GM18907 (cell line): ENCODE results near the gene SMPDL3A.
A peak's percentile ranks its signal among the peaks of the same experiment; 100 is the strongest.

Experiments used
- ATAC-seq: cut with Tn5 transposase; IDR thresholded peaks from one replicate; pipeline ENCODE4 v1.9.1; 2021; ENCODE audit warnings: mild to moderate bottlenecking, moderate library complexity; ENCODE audit not compliant: unreplicated experiment

SMPDL3A gene

DNA sequence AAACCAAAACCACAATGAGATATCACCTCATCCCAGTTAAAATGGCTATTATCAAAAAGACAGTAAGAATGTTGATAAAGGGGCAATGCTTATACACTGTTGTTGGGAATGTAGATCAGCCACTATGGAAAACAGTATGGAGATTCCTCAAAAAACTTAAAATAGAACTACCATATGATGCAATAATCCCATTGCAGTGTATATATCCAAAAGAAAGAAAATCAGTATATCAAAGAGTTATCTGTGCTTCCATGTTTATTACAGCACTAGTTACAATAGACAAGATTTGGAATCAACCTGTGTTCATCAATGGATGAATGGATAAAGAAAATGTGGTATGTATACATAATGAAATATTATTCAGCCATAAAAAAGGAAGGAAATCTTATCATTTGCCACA, 13.1 kb upstream of the SMPDL3A start:
- no peak for ATAC-seq

GRCh38 chr6:122778302-122778701, 10.8 kb upstream of the SMPDL3A start:
- no peak for ATAC-seq

GRCh38 chr6:122778985-122779661, 9.9 kb upstream of the SMPDL3A start:
- ATAC-seq, result no peak

- ATAC-seq, result no peak
Measured at GRCh38 chr6:122779667-122780066, 9.4 kb upstream of the SMPDL3A start, which contains the start of gene FABP7. Gene FABP7, plus strand, starts transcription at chr6:122779716. Its CDS starts 79 bp downstream, at chr6:122779795.

- ATAC-seq, result no peak
Measured at GRCh38 chr6:122780114-122780513, 8.9 kb upstream of the SMPDL3A start.

DNA sequence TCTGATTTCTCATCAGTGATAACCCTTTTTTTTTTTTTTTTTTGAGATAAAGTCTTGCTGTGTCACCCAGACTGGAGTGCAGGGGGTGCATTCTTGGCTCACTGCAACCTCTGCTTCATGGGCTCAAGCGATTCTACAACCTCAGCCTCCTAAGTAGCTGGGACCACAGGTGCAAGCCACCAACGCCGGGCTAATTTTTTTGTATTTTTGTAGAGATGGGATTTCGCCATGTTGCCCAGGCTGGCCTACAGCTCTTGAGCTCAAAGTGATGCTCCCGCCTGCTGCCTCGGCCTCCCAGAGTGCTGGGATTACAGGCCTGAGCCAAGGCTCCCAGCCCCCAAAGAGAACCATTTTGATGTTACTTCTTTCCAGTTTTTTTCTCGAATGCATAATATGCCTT, 7.3 kb upstream of the SMPDL3A start:
- ATAC-seq, result no peak

DNA sequence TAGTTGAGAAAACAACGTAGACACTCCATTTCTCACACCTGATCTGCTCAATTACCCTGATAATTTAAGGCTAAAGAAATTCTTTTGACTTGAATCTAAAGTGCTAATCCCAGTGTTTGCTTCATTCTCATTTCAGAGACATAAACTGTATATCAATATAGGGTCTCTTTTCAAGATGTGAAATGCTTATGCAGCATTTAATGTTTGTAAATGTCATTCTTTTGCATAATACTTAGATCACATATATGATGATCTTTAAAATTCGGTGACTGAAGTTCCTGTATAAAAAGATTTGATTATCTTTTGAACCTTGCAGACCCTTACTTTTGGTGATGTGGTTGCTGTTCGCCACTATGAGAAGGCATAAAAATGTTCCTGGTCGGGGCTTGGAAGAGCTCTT, 5.7 kb upstream of the SMPDL3A start:
- ATAC-seq, result no peak

GRCh38 chr6:122785891-122786290, 3.2 kb upstream of the SMPDL3A start:
- no peak for ATAC-seq

GRCh38 chr6:122787721-122788120, 1.3 kb upstream of the SMPDL3A start:
- ATAC-seq, result no peak

DNA sequence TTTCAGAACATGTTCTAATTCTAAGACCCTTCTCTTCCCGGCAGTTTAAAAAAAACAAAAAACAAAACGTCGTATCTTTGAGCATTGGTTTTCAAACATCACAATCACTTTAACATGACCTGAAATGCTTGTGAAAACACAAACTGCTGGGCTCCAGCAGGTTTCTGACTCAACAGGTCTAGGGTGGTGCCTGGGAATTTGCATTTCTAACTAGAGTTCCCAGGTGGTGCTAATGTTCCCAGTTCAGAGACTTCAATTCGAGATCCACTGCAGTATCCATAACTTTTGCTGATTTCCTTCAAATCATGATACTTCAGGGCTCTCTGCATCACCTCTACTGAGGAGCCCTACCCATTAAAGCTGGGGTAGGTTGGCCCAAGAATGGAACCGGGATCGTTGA, 850 bp upstream of the SMPDL3A start:
- ATAC-seq, result no peak

DNA sequence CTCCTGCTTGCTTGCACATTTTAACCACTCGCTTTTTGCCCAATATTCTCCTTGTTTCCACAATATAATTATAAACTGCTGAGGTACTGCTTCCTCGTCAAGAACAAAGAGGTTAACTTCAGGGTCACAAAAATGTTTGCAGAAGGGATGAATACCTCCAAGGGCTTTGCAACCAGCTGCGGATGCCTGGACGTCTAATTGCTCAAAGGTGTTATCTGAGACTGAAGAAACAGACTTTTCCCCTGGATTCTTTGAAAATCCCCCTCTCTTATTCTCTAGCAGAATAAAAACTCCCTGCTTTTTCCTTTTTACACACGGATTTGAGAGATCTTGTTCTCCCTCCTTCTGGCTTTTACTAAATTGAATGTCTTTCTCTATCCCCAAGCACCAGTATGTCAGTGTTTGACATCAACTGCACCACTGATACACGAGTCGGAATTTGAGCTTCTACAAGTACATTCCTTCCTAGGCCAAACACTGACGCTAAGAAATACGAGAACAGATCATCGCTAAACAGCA, 336 bp upstream of the SMPDL3A start:
- ATAC-seq, result no peak

DNA sequence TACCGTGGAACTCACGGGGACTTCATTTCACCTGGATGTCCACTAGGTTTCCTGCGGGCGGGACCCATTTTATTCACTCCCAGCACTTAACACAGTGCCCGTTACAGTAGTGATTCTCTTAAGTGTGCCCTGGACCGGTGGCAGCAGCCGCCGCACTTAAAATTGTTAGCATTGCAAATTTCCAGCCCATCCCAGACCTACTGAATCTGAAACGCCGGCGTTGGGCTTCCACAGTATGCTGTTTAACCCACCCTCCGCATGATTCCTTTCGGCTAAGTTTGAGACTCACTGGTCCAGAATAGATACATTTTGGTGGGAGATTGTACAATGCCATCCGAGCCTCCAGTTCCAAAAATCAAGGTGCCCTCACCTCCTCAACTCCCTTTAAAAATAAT, 967 bp downstream of the SMPDL3A start:
- no peak for ATAC-seq

DNA sequence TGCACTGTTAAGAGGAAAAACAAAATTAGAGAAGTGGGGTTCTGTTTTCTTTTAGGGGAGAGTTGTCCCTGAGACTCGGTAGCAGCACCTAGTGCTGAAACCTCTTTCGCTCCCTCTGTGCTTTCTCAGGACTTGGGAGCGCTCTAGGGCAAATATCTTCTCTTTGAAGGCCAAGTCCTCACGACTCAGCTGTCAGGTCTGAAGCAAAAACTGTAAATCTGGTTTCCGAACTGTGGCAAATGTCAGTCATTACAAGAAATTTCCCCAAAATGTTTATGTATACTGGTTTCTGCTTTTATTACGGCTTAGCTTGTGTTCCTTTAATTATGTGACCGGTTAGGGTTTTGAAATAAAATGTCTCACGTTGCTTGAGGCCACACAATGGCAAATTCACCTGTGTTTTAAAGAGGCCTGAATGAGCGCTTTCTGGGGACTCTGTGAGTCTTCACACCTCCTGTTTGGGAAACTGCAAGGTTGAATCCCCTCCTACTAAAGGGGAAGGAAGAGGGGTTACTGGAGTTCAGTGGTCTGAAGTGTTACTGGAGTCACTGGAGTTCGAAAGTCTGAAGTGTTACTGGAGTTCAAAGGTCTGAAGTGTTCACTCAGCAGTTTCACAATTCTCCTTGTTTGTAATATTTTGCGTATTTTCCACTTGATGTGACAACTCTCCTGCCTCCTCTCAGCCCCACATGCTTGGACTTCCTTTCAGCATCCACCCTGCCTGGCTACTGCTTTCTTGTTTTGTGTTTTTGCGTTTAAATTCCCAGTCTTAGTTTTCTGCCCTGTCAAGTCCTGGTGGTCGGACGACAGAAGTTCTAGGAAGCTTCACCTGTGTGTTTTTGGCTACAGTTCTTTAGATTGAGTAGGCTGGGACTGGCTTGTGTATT, 1.6 kb downstream of the SMPDL3A start:
- no peak for ATAC-seq

GRCh38 chr6:122791310-122791679, 2.2 kb downstream of the SMPDL3A start:
- ATAC-seq, result no peak

DNA sequence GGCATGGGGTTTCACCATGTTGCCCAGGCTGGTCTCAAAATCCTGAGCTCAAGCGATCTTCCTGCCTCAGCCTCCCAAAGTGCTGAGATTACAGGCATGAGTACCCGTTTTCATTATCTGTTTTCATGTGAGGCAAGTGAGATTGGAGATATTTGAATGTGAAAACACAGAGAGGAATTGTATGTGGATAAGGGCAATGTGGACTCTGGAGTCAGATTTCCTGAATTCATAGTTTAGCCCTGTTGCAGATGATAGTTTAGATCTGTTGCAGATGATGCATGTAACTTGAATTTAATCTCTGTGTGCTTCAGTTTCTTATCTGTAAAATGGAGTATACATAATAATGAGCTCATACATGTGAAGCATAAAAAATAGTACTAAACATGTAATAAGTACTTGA, 3.7 kb downstream of the SMPDL3A start:
- no peak for ATAC-seq

- ATAC-seq, result no peak
Measured at GRCh38 chr6:122797537-122797936, 8.5 kb downstream of the SMPDL3A start.

DNA sequence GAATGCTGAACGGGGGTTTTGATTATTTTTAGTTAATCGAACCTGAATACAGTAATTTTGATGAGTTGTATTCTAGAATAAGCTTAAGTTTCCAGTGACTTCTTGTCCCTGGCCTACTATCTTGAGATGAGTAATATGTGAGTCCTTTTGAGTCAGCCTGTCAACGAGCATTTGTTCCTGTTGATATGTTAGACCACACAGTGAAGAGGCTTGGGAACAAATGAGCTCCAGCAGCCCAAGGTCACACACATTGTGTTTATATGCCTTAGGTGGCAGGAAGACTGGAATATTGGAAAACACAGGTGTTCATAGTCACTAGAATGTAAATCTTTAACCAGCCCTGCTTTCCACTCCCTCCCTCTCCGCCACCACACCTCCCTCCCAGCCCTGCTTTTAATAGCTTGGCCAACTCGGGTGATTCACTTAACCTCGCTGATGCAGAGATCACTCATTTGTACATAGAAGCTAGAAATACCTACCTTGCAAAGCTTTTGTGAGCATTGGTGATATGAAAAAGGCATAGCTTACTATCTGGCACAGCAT, 9.1 kb downstream of the SMPDL3A start:
- ATAC-seq, result peak; percentile 97

GRCh38 chr6:122799140-122799745, 10.2 kb downstream of the SMPDL3A start:
- no peak for ATAC-seq

DNA sequence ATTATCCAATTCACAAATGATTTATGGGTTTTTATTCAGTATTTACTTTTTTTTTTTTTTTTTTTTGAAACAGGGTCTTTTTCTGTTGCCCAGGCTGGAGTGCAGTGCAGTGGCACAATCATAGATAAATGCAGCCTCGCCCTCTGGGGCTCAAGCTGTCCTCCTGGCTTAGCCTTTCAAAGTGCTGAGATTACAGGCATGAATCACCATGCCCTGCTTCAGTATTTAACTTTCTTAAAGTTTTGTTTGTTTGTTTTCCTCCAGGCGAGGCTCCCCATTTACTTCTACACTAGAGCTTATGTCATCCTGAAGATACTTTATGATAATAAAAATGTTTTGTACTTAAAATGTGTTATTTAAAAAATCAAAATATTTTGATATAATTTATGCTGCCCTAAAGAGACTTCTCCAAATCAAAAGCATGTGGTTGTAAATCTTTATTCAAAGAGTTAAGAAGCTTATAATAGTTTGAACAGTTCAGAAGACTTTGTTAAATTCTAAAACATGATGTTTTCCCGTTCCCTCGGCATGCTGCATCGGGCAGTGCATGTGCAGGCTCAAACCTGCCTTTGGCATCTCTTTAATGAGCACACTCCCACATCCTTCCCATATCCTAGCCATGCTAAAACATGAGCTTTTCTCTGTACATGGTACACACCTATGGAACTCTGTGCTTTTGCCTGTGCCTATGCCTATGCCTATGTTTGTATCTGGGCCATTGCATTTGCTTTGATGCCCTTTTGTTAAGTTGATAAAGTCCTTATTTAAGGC, 11.0 kb downstream of the SMPDL3A start:
- no peak for ATAC-seq

- no peak for ATAC-seq
Measured at GRCh38 chr6:122800906-122801305, 11.8 kb downstream of the SMPDL3A start.

DNA sequence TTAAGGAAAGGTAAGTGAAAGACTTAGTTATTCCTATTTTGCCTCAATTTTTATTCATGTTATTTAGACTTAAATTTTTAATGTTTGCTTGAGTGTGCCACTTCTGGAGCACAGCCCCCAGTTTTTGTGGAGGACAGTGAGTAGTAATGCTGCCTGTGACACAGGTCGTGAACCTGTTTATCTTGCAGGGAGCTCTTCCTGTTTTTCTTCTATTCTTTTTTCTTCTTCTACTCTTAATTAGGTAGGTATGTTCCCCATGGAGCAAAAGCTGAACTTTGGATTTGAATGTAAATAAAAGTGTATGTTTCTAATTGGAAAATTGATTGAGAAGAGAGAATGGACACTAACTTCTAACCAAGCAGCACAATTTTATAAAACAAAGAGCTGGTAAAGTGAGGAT, 12.3 kb downstream of the SMPDL3A start:
- ATAC-seq, result no peak
